Panc1 (cell line): Measurements from ENCODE around the gene PDP2. TPM values are rescaled to one million over a fixed set of nuclear protein-coding genes. Genes with fewer than 3 reads are reported as not detected.

ENCODE experiments used
- ATAC-seq: fragments of 200-7000 bp; cut with Tn5 transposase; 2 replicates; pipeline ENCODE4 v1.9.1; 2020; ENCODE audit warnings: mild to moderate bottlenecking, moderate library complexity
- BruUV-seq: library from RNA; stranded (reverse); fragments of 400-500 nt; replicated peaks from 2 replicates; lab custom pipeline; 2021; lab: Mats Ljungman, UMichigan
- CTCF ChIA-PET: fragments of 300-600 bp; sonication (Branson Sonifier 250); formaldehyde crosslinking; loops from one replicate; lab custom pipeline; 2022; ENCODE audit warnings: antibody characterized with exemption; lab: Charles Lee
- POLR2A ChIA-PET: fragments of 300-600 bp; sonication (Branson Sonifier 250); formaldehyde crosslinking; loops from one replicate; lab custom pipeline; 2022; ENCODE audit warnings: antibody characterized with exemption; lab: Charles Lee
- DNase-seq: peaks from one replicate; pipeline ENCODE4 v3.0.0-alpha.2; 2010; ENCODE audit warnings: low read depth, low spot score
- H3K27ac ChIP-seq: 2 replicates; pipeline ENCODE4 v1.5.1; 2011; ENCODE audit warnings: mild to moderate bottlenecking, low read length, inconsistent platforms
- H3K27me3 ChIP-seq: fragments of 200-500 bp; sonication (Bioruptor generic); 2 replicates; pipeline ENCODE4 v1.6.0; 2014; ENCODE audit warnings: low read length, inconsistent platforms; ENCODE audit not compliant: control insufficient read depth, insufficient read depth
- H3K36me3 ChIP-seq: fragments of 200-500 bp; sonication (Bioruptor generic); 2 replicates; pipeline ENCODE4 v1.5.1; 2014; ENCODE audit warnings: inconsistent platforms, mild to moderate bottlenecking, low read length, moderate library complexity; ENCODE audit not compliant: control insufficient read depth, insufficient read depth
- H3K4me1 ChIP-seq: 2 replicates; pipeline ENCODE4 v1.5.1; 2011; ENCODE audit warnings: inconsistent platforms, mild to moderate bottlenecking, low read length, moderate library complexity; ENCODE audit not compliant: control insufficient read depth, insufficient read depth
- H3K4me3 ChIP-seq, 2 experiments: 2 replicates each; pipeline ENCODE4 v1.5.1; 2011 to 2012; ENCODE audit warnings: low read depth in 2 of 2, low read length in 2 of 2, mild to moderate bottlenecking in 2 of 2, inconsistent platforms in 1 of 2, moderate library complexity in 1 of 2
- H3K9me3 ChIP-seq: fragments of 200-500 bp; sonication (Bioruptor generic); 2 replicates; pipeline ENCODE4 v1.5.1; 2014; ENCODE audit warnings: low read depth, mild to moderate bottlenecking, inconsistent platforms, low read length, moderate library complexity; ENCODE audit not compliant: control insufficient read depth, insufficient read depth
- CTCF ChIP-seq: fragments of 450-650 bp; IDR thresholded peaks from 2 replicates; pipeline ENCODE4 v1.5.1; 2017; ENCODE audit warnings: mild to moderate bottlenecking
- POLR2AphosphoS5 ChIP-seq: IDR thresholded peaks from 2 replicates; pipeline ENCODE4 v1.6.1; 2012; ENCODE audit warnings: mild to moderate bottlenecking, low read depth, low read length, moderate library complexity
- REST ChIP-seq, 2 experiments: IDR thresholded peaks; 2 replicates each; pipeline ENCODE4 v1.6.1; 2011 to 2012; ENCODE audit warnings: low read depth in 2 of 2, control low read depth in 1 of 2, low read length in 1 of 2, mild to moderate bottlenecking in 1 of 2, moderate library complexity in 1 of 2; ENCODE audit not compliant: insufficient read depth in 1 of 2
- SIN3A ChIP-seq: IDR thresholded peaks from 2 replicates; pipeline ENCODE4 v1.6.1; 2012; ENCODE audit warnings: low read depth, mild to moderate bottlenecking, low read length, moderate library complexity, borderline replicate concordance; ENCODE audit not compliant: insufficient read depth
- TCF7L2 ChIP-seq: IDR thresholded peaks from 2 replicates; pipeline ENCODE4 v1.6.1; 2011; ENCODE audit warnings: mild to moderate bottlenecking, low read depth, low read length, inconsistent platforms
- in situ Hi-C: cut with HindIII; loops from 2 replicates; pipeline ENCODE4 v1.10.0; 2016; ENCODE audit warnings: low sequenced_read_pairs, low pct_unique_long_range_greater_than_20kb
- intact Hi-C: fragments of 100-400 bp; cut with micrococcal nuclease; formaldehyde crosslinking; loops from one replicate; pipeline ENCODE4 v1.10.0; 2022; ENCODE audit not compliant: unreplicated experiment
- total RNA-seq: library from RNA; stranded (reverse); gene quantifications from one replicate; pipeline ENCODE4 v1.2.1, GENCODE V29; 2021; ENCODE audit not compliant: unreplicated experiment

The PDP2 gene
- total RNA-seq, 1 experiment from 2014 or later: 15.9 TPM

DNA sequence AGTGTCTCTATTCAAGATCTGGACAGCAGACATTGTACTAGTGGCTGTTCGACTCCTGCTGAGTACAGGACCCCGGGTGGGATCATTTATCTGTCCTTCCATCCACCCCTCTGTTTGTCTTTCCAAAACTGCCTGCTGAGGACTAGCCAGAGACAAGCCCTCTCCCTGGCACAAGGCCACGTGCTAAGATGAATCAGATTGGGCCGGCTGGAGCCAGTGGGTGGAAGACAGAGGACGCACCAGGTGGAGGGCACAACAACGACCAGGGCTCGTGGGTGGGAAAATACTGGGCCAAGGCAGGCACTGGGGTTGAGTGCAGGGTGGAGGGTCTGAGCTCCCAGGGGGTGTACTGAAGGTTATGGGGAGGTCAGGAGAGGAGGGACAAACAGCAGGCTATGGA, 37.5 kb upstream of the PDP2 start:
- intact Hi-C loops: no loop called here
- ATAC-seq (no peak), DNase-seq (no peak)
- Histone ChIP-seq H3K27ac (no peak overlapping the region), H3K27me3 (no peaks in the 10 kb centered on the region; the same call in 1 of the 2 replicates), H3K4me3 (no peak overlapping the region), H3K36me3 (no peaks in the 10 kb centered on the region), H3K4me1 (no peaks in the 10 kb centered on the region), H3K9me3 (no peaks in the 10 kb centered on the region)
- ChIA-PET CTCF (no interaction called here), POLR2A (no interaction called here)
- TF ChIP-seq POLR2AphosphoS5 (no peak), SIN3A (no peak), TCF7L2 (no peak), REST (IDR thresholded peaks at IDR 0.05; ENCODE audit: insufficient read depth in 1 of 2, low read depth in 2 of 2, low read length in 1 of 2) (no peak), CTCF (no peak)
- in situ Hi-C loops: no loop called here
- no TSS peak for BruUV-seq

DNA sequence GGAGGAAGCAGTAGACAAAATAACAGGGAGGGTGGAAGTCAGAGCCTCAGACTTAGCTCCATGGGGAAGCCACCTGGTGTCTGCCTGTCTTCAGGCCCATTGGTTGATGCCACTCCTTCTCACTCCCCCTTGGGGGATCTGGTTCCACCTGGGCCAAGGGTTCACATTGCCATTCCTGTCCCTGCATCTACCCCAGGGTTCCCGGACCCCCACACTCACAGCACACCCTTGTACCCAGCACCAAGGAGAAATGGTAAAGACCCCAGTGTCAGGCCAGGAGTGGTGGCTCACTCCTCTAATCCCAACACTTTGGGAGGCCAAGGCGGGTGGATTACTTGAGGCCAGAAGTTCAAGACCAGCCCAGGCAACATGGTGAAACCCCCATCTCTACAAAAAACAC, 37.1 kb upstream of the PDP2 start:
- no peak for ATAC-seq
- no peak for TF ChIP-seq SIN3A
- no peak for TF ChIP-seq CTCF
- no peak for TF ChIP-seq POLR2AphosphoS5
- TF ChIP-seq TCF7L2: no peak
- no peak for TF ChIP-seq REST (IDR thresholded peaks at IDR 0.05; ENCODE audit: insufficient read depth in 1 of 2, low read depth in 2 of 2, low read length in 1 of 2)
- H3K36me3 ChIP-seq: no peaks in the 10 kb centered on the region
- no peak overlapping the region for H3K27ac ChIP-seq
- no peaks in the 10 kb centered on the region for H3K9me3 ChIP-seq
- DNase-seq: no peak
- CTCF ChIA-PET: interaction anchor here (1.5 kb wide), 1 partner anchor 25 kb away, joined by 6 read pairs; no protein-coding TSS in a partner anchor
- no TSS peak for BruUV-seq
- intact Hi-C loops (no loop called here), in situ Hi-C loops (no loop called here)
- no peaks in the 10 kb centered on the region for H3K4me1 ChIP-seq
- no peak overlapping the region for H3K4me3 ChIP-seq
- POLR2A ChIA-PET: no interaction called here
- no peaks in the 10 kb centered on the region; the same call in 1 of the 2 replicates for H3K27me3 ChIP-seq
